A673 (cell line): ENCODE measurements around the gene ERICH3. TPM values are rescaled to one million over a fixed set of nuclear protein-coding genes. Genes with fewer than 3 reads are reported as not detected.

Source experiments
- BruUV-seq: library from RNA; stranded (reverse); fragments of 400-500 nt; replicated peaks from 2 replicates; lab custom pipeline; 2021; lab: Mats Ljungman, UMichigan
- CTCF ChIA-PET: fragments of 300-600 bp; sonication (Branson Sonifier 250); formaldehyde crosslinking; loops from one replicate; lab custom pipeline; 2022; ENCODE audit warnings: antibody characterized with exemption; lab: Charles Lee
- POLR2A ChIA-PET: fragments of 300-600 bp; sonication (Branson Sonifier 250); formaldehyde crosslinking; loops from one replicate; lab custom pipeline; 2022; ENCODE audit warnings: antibody characterized with exemption; ENCODE audit not compliant: low non-redundant PET; lab: Charles Lee
- DNase-seq: peaks from one replicate; pipeline ENCODE4 v3.0.0-alpha.2; 2015; ENCODE audit warnings: low spot score
- H3K27ac ChIP-seq: fragments of 200-600 bp; sonication (generic); 2 replicates; pipeline ENCODE4 v1.5.1; 2016; ENCODE audit warnings: mixed run types, low read depth, mild to moderate bottlenecking, mixed read lengths, antibody characterized with exemption, low read length; ENCODE audit not compliant: poor library complexity, severe bottlenecking
- H3K27me3 ChIP-seq: fragments of 200-600 bp; sonication (generic); replicated peaks from 2 replicates; pipeline ENCODE4 v1.6.1; 2017; ENCODE audit warnings: mixed run types, low read depth, mild to moderate bottlenecking, mixed read lengths, antibody characterized with exemption, low read length; ENCODE audit not compliant: insufficient read depth, poor library complexity
- H3K36me3 ChIP-seq: fragments of 200-600 bp; sonication (generic); 2 replicates; pipeline ENCODE4 v1.6.1; 2016; ENCODE audit warnings: mixed run types, mild to moderate bottlenecking, mixed read lengths, antibody characterized with exemption, low read length; ENCODE audit not compliant: insufficient read depth, poor library complexity, severe bottlenecking
- H3K4me1 ChIP-seq: fragments of 200-600 bp; sonication (generic); 2 replicates; pipeline ENCODE4 v1.6.1; 2017; ENCODE audit warnings: mixed run types, mild to moderate bottlenecking, mixed read lengths, antibody characterized with exemption, low read length; ENCODE audit not compliant: insufficient read depth, poor library complexity, severe bottlenecking
- H3K4me3 ChIP-seq: fragments of 200-600 bp; sonication (generic); 2 replicates; pipeline ENCODE4 v1.5.1; 2016; ENCODE audit warnings: low read depth, mixed run types, mild to moderate bottlenecking, mixed read lengths, low read length; ENCODE audit not compliant: poor library complexity, severe bottlenecking
- H3K9me3 ChIP-seq: fragments of 200-600 bp; sonication (generic); 2 replicates; pipeline ENCODE4 v1.6.1; 2016; ENCODE audit warnings: mixed run types, low read depth, mild to moderate bottlenecking, mixed read lengths, antibody characterized with exemption, low read length; ENCODE audit not compliant: poor library complexity, severe bottlenecking
- CTCF ChIP-seq: fragments of 300-800, 200-600 bp; sonication (generic); conservative IDR thresholded peaks from 2 replicates; pipeline ENCODE4 v1.5.1; 2017; ENCODE audit warnings: low read depth, mild to moderate bottlenecking, antibody characterized with exemption, low read length, moderate library complexity, mixed read lengths
- EZH2 ChIP-seq: fragments of 200-600 bp; sonication (generic); IDR thresholded peaks from 2 replicates; pipeline ENCODE4 v1.6.1; 2017; ENCODE audit warnings: borderline replicate concordance, low read depth, mild to moderate bottlenecking, mixed read lengths, antibody characterized with exemption, low read length; ENCODE audit not compliant: poor library complexity, severe bottlenecking
- intact Hi-C: fragments of 100-400 bp; cut with micrococcal nuclease; formaldehyde crosslinking; loops from one replicate; pipeline ENCODE4 v1.10.0; 2022; ENCODE audit not compliant: unreplicated experiment
- total RNA-seq: library from RNA; stranded (reverse); gene quantifications from 2 replicates; pipeline ENCODE4 v1.2.3, GENCODE V29; 2021

Gene ERICH3
- total RNA-seq, 1 experiment from 2014 or later, result not detected

- BruUV-seq, result no TSS peak
- Histone ChIP-seq H3K4me3 (no peak overlapping the region), H3K27ac (no peak overlapping the region), H3K4me1 (no peaks in the 10 kb centered on the region), H3K27me3 (no peaks in the 10 kb centered on the region), H3K36me3 (peaks cover 12% of the 10 kb centered on the region), H3K9me3 (no peaks in the 10 kb centered on the region)
- TF ChIP-seq CTCF (no peak), EZH2 (no peak)
- ChIA-PET POLR2A (no interaction called here), CTCF (no interaction called here)
- intact Hi-C loops, result no loop called here
- DNase-seq, result no peak
These were observed 40.3 kb upstream of the ERICH3 start for GRCh38 chr1:74713849-74714248.

GRCh38 chr1:74712881-74713280 is 39.3 kb upstream of the ERICH3 start:
- Histone ChIP-seq H3K4me1 (no peaks in the 10 kb centered on the region), H3K9me3 (no peaks in the 10 kb centered on the region), H3K27ac (no peak overlapping the region), H3K36me3 (peaks cover 6% of the 10 kb centered on the region), H3K4me3 (no peak overlapping the region), H3K27me3 (no peaks in the 10 kb centered on the region)
- CTCF ChIA-PET, result no interaction called here
- no peak for DNase-seq
- BruUV-seq, result no TSS peak
- POLR2A ChIA-PET, result no interaction called here
- TF ChIP-seq CTCF (no peak), EZH2 (no peak)
- intact Hi-C loops, result no loop called here

GRCh38 chr1:74703386-74704182 is 30.0 kb upstream of the ERICH3 start:
- BruUV-seq, result no TSS peak
- ChIA-PET CTCF (interaction anchor here (0.6 kb wide), 1 partner anchor 14 kb away, joined by 3 read pairs; no protein-coding TSS in a partner anchor), POLR2A (interaction anchor here (0.6 kb wide), 1 partner anchor 32 kb away, joined by 3 read pairs; no protein-coding TSS in a partner anchor)
- H3K9me3 ChIP-seq, result no peaks in the 10 kb centered on the region
- intact Hi-C loops, result no loop called here
- TF ChIP-seq EZH2 (no peak), CTCF (no peak)
- peaks cover 9% of the 10 kb centered on the region for H3K36me3 ChIP-seq
- H3K27ac ChIP-seq, result no peak overlapping the region
- no peaks in the 10 kb centered on the region for H3K27me3 ChIP-seq
- no peaks in the 10 kb centered on the region for H3K4me1 ChIP-seq
- no peak overlapping the region for H3K4me3 ChIP-seq
- no peak for DNase-seq
